ENCODE results near the gene ZBTB16.

ZBTB16 gene

DNA sequence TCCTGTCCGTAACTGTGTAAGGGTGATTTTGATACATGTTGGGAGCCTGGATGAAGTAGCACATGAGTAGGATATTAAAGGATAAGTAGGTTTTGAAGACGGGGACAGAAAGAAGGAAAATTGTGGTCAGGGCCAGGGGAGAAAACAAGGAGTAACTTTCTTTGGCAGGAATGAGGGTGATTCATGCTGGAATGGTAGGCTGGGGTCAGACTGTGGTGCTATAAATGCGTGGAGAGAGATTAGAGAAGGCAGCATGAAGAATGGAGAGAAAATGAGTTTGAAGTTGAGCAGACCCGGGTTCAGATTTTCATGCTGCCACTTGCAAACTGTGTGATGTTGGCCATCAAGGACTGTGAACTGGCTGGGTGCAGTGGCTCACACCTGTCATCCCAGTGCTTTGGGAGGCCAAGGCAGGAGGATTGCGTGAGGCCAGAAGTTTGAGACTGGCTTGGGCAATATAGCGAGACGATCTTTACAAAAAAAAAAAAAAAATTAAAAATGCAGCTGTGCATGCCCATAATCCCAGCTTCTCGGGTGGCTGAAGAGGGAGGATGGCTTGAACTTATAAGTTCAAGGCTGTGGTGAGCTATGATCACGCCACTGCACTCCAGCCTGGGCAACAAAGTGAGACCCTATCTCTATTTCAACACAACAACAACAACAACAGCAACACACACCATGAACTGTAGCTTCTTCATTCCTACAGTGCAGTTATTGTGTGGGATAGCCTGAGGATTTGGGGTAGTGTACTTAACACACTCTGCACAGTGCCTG lies 22.3 kb downstream of the ZBTB16 start:
- H3K27me3 ChIP-seq (ENCODE audit: insufficient read depth, low read length, poor library complexity), result no peaks in the 10 kb centered on the region
- H3K4ac ChIP-seq (ENCODE audit: low read depth, low read length), result no peak overlapping the region
- H3K23ac ChIP-seq (ENCODE audit: low read length), result no peak overlapping the region
- no peak overlapping the region for H3K18ac ChIP-seq (ENCODE audit: low read length)
- no peak overlapping the region for H3K4me3 ChIP-seq (ENCODE audit: low read length)
- no peak overlapping the region for H3K9ac ChIP-seq (ENCODE audit: low read length)
- H3K4me2 ChIP-seq (ENCODE audit: low read length), result no peak overlapping the region
- peak overlapping the region; percentile 41 for H2AK5ac ChIP-seq (ENCODE audit: low read length)
- H3K27ac ChIP-seq (ENCODE audit: low read depth, low read length), result no peak overlapping the region
- peaks cover 13% of the 10 kb centered on the region for H3K4me1 ChIP-seq (ENCODE audit: control insufficient read depth, low read depth, low read length)
- WGBS (ENCODE audit: extremely low coverage, insufficient coverage, low lambda C conversion rate), result no CpG with 5 or more reads among the region's 9 CpGs
- no peaks in the 10 kb centered on the region for H3K79me1 ChIP-seq (ENCODE audit: low read length)
- H2BK120ac ChIP-seq (ENCODE audit: low read depth, low read length), result no peak overlapping the region
- no peak overlapping the region for H4K8ac ChIP-seq (ENCODE audit: low read depth, low read length)
- H3K56ac ChIP-seq (ENCODE audit: low read length), result no peak overlapping the region
- H4K5ac ChIP-seq (ENCODE audit: low read length), result no peak overlapping the region
- no peaks in the 10 kb centered on the region for H3K79me2 ChIP-seq (ENCODE audit: control insufficient read depth, insufficient read depth, low read length)
- no peak overlapping the region for H2BK5ac ChIP-seq (ENCODE audit: low read length)
- no peak for DNase-seq
- H2BK15ac ChIP-seq (replicated peaks; ENCODE audit: low read depth), result no peak overlapping the region
- no peaks in the 10 kb centered on the region for H3K36me3 ChIP-seq (ENCODE audit: control insufficient read depth, insufficient read depth, low read length)

- peak overlapping the region; percentile 41 for H2AK5ac ChIP-seq (ENCODE audit: low read length)
- no peak overlapping the region for H3K56ac ChIP-seq (ENCODE audit: low read length)
- no peak overlapping the region for H3K4ac ChIP-seq (ENCODE audit: low read depth, low read length)
- H2BK5ac ChIP-seq (ENCODE audit: low read length), result no peak overlapping the region
- no peak overlapping the region for H4K8ac ChIP-seq (ENCODE audit: low read depth, low read length)
- H4K5ac ChIP-seq (ENCODE audit: low read length), result no peak overlapping the region
- WGBS (ENCODE audit: extremely low coverage, insufficient coverage, low lambda C conversion rate), result no CpG with 5 or more reads among the region's 6 CpGs
- no peaks in the 10 kb centered on the region for H3K79me1 ChIP-seq (ENCODE audit: low read length)
- no peak overlapping the region for H3K4me2 ChIP-seq (ENCODE audit: low read length)
- H2BK15ac ChIP-seq (replicated peaks; ENCODE audit: low read depth), result no peak overlapping the region
- no peaks in the 10 kb centered on the region for H3K79me2 ChIP-seq (ENCODE audit: control insufficient read depth, insufficient read depth, low read length)
- H2BK120ac ChIP-seq (ENCODE audit: low read depth, low read length), result no peak overlapping the region
- no peaks in the 10 kb centered on the region for H3K27me3 ChIP-seq (ENCODE audit: insufficient read depth, low read length, poor library complexity)
- no peak overlapping the region for H3K4me3 ChIP-seq (ENCODE audit: low read length)
- H3K36me3 ChIP-seq (ENCODE audit: control insufficient read depth, insufficient read depth, low read length), result no peaks in the 10 kb centered on the region
- H3K18ac ChIP-seq (ENCODE audit: low read length), result no peak overlapping the region
- no peak overlapping the region for H3K9ac ChIP-seq (ENCODE audit: low read length)
- DNase-seq, result no peak
- H3K23ac ChIP-seq (ENCODE audit: low read length), result no peak overlapping the region
- H3K4me1 ChIP-seq (ENCODE audit: control insufficient read depth, low read depth, low read length), result peaks cover 8% of the 10 kb centered on the region
- no peak overlapping the region for H3K27ac ChIP-seq (ENCODE audit: low read depth, low read length)
Measured at GRCh38 chr11:114082415-114082748, 22.9 kb downstream of the ZBTB16 start.

- Histone ChIP-seq H4K8ac (ENCODE audit: low read depth, low read length) (no peak overlapping the region), H3K56ac (ENCODE audit: low read length) (no peak overlapping the region), H3K9ac (ENCODE audit: low read length) (no peak overlapping the region), H3K23ac (ENCODE audit: low read length) (no peak overlapping the region), H2BK120ac (ENCODE audit: low read depth, low read length) (no peak overlapping the region), H3K4me2 (ENCODE audit: low read length) (no peak overlapping the region), H2AK5ac (ENCODE audit: low read length) (no peak overlapping the region), H3K27me3 (ENCODE audit: insufficient read depth, low read length, poor library complexity) (no peaks in the 10 kb centered on the region), H3K4ac (ENCODE audit: low read depth, low read length) (no peak overlapping the region), H3K4me1 (ENCODE audit: control insufficient read depth, low read depth, low read length) (peaks cover 6% of the 10 kb centered on the region), H2BK5ac (ENCODE audit: low read length) (no peak overlapping the region), H2BK15ac (replicated peaks; ENCODE audit: low read depth) (no peak overlapping the region), H4K5ac (ENCODE audit: low read length) (no peak overlapping the region), H3K79me1 (ENCODE audit: low read length) (no peaks in the 10 kb centered on the region), H3K79me2 (ENCODE audit: control insufficient read depth, insufficient read depth, low read length) (no peaks in the 10 kb centered on the region), H3K4me3 (ENCODE audit: low read length) (no peak overlapping the region), H3K27ac (ENCODE audit: low read depth, low read length) (no peak overlapping the region), H3K36me3 (ENCODE audit: control insufficient read depth, insufficient read depth, low read length) (no peaks in the 10 kb centered on the region), H3K18ac (ENCODE audit: low read length) (no peak overlapping the region)
- no CpG with 5 or more reads among the region's 22 CpGs for WGBS (ENCODE audit: extremely low coverage, insufficient coverage, low lambda C conversion rate)
- DNase-seq, result no peak
Measured at GRCh38 chr11:114082767-114083181, 23.3 kb downstream of the ZBTB16 start.

DNA sequence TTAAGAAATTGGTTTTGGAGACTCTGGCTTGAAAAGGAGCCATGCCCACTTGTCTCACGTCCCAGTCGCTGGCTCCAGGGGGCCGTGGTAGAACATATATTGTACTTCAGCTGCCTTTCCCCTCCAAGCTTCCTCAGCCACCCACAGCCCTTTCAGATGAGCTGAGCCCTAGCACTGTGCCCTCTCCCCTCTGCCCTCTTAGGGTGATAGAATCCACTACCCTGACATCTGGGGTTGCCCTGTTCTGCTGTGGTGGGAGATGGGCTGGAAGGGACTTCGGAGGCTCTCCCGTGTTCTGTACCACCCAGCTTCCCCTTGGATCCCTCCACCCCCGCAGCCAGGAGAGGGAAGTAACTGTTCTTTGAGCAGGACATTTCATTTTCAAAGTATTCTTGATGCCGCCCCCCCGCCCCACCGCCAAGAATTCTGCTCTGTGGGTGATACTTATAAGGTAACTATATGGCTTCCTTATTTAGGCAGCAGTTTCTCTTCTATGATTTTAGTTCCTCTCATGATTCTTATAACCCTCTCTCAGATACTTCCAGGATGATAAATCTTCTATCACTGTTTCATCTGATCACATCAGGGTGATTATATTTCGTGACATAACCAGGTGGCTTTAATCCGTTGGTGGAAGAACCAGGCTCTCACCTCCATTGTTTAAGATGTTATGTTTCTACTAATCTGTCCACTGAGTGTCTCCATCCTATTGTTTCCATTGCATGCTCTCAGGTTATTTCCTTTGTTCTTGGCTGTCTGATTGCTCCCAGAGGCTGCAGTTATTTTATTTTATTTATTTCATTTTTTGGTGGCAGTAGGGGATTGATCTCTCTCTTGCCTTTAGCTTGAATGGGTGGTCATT lies 24.1 kb downstream of the ZBTB16 start:
- H4K8ac ChIP-seq (ENCODE audit: low read depth, low read length), result no peak overlapping the region
- H2BK15ac ChIP-seq (replicated peaks; ENCODE audit: low read depth), result no peak overlapping the region
- H3K79me2 ChIP-seq (ENCODE audit: control insufficient read depth, insufficient read depth, low read length), result no peaks in the 10 kb centered on the region
- no peak overlapping the region for H3K27ac ChIP-seq (ENCODE audit: low read depth, low read length)
- no peak for DNase-seq
- H3K4me3 ChIP-seq (ENCODE audit: low read length), result no peak overlapping the region
- H2AK5ac ChIP-seq (ENCODE audit: low read length), result no peak overlapping the region
- no peak overlapping the region for H3K4ac ChIP-seq (ENCODE audit: low read depth, low read length)
- no peaks in the 10 kb centered on the region for H3K36me3 ChIP-seq (ENCODE audit: control insufficient read depth, insufficient read depth, low read length)
- H3K56ac ChIP-seq (ENCODE audit: low read length), result no peak overlapping the region
- no peak overlapping the region for H3K18ac ChIP-seq (ENCODE audit: low read length)
- no peaks in the 10 kb centered on the region for H3K4me1 ChIP-seq (ENCODE audit: control insufficient read depth, low read depth, low read length)
- H3K4me2 ChIP-seq (ENCODE audit: low read length), result no peak overlapping the region
- H2BK5ac ChIP-seq (ENCODE audit: low read length), result no peak overlapping the region
- H3K23ac ChIP-seq (ENCODE audit: low read length), result no peak overlapping the region
- no CpG with 5 or more reads among the region's 11 CpGs for WGBS (ENCODE audit: extremely low coverage, insufficient coverage, low lambda C conversion rate)
- H3K79me1 ChIP-seq (ENCODE audit: low read length), result no peaks in the 10 kb centered on the region
- no peaks in the 10 kb centered on the region for H3K27me3 ChIP-seq (ENCODE audit: insufficient read depth, low read length, poor library complexity)
- no peak overlapping the region for H2BK120ac ChIP-seq (ENCODE audit: low read depth, low read length)
- H3K9ac ChIP-seq (ENCODE audit: low read length), result no peak overlapping the region
- no peak overlapping the region for H4K5ac ChIP-seq (ENCODE audit: low read length)

GRCh38 chr11:114084414-114084813 lies 24.9 kb downstream of the ZBTB16 start:
- H4K5ac ChIP-seq (ENCODE audit: low read length), result no peak overlapping the region
- H3K18ac ChIP-seq (ENCODE audit: low read length), result no peak overlapping the region
- no peak overlapping the region for H2AK5ac ChIP-seq (ENCODE audit: low read length)
- H3K4me1 ChIP-seq (ENCODE audit: control insufficient read depth, low read depth, low read length), result no peaks in the 10 kb centered on the region
- no peaks in the 10 kb centered on the region for H3K79me2 ChIP-seq (ENCODE audit: control insufficient read depth, insufficient read depth, low read length)
- H3K4me2 ChIP-seq (ENCODE audit: low read length), result no peak overlapping the region
- H2BK5ac ChIP-seq (ENCODE audit: low read length), result no peak overlapping the region
- no peak overlapping the region for H3K4me3 ChIP-seq (ENCODE audit: low read length)
- no peak overlapping the region for H3K4ac ChIP-seq (ENCODE audit: low read depth, low read length)
- no peak overlapping the region for H3K27ac ChIP-seq (ENCODE audit: low read depth, low read length)
- DNase-seq, result no peak
- no peak overlapping the region for H3K23ac ChIP-seq (ENCODE audit: low read length)
- no CpG with 5 or more reads among the region's 4 CpGs for WGBS (ENCODE audit: extremely low coverage, insufficient coverage, low lambda C conversion rate)
- H2BK120ac ChIP-seq (ENCODE audit: low read depth, low read length), result no peak overlapping the region
- no peak overlapping the region for H4K8ac ChIP-seq (ENCODE audit: low read depth, low read length)
- H3K79me1 ChIP-seq (ENCODE audit: low read length), result no peaks in the 10 kb centered on the region
- no peaks in the 10 kb centered on the region for H3K27me3 ChIP-seq (ENCODE audit: insufficient read depth, low read length, poor library complexity)
- H3K36me3 ChIP-seq (ENCODE audit: control insufficient read depth, insufficient read depth, low read length), result no peaks in the 10 kb centered on the region
- H2BK15ac ChIP-seq (replicated peaks; ENCODE audit: low read depth), result no peak overlapping the region
- H3K56ac ChIP-seq (ENCODE audit: low read length), result no peak overlapping the region
- H3K9ac ChIP-seq (ENCODE audit: low read length), result no peak overlapping the region
